Endodermal cell (in vitro differentiated cells): ENCODE measurements around the gene CAPN11. TPM values are rescaled to one million over a fixed set of nuclear protein-coding genes. Genes with fewer than 3 reads are reported as not detected.

ENCODE experiments used
- DNase-seq: peaks from one replicate; pipeline ENCODE4 v3.0.0-alpha.2; 2017
- H3K27ac ChIP-seq: 2 replicates; pipeline ENCODE4 v1.5.1; 2013; ENCODE audit warnings: mild to moderate bottlenecking, low read depth, low read length, moderate library complexity
- H3K27me3 ChIP-seq: 2 replicates; pipeline ENCODE4 v1.6.1; 2013; ENCODE audit warnings: mild to moderate bottlenecking, low read length, moderate library complexity; ENCODE audit not compliant: insufficient read depth, control insufficient read depth, poor library complexity, severe bottlenecking
- H3K36me3 ChIP-seq: 2 replicates; pipeline ENCODE4 v1.7.0; 2013; ENCODE audit warnings: mild to moderate bottlenecking, low read length, moderate library complexity; ENCODE audit not compliant: control insufficient read depth, insufficient read depth
- H3K4me1 ChIP-seq: one replicate; pipeline ENCODE4 v1.7.0; 2013; ENCODE audit warnings: low read length; ENCODE audit not compliant: control insufficient read depth, insufficient read depth
- H3K4me3 ChIP-seq: 2 replicates; pipeline ENCODE4 v1.5.1; 2013; ENCODE audit warnings: mild to moderate bottlenecking, low read length, moderate library complexity
- H3K9ac ChIP-seq: 2 replicates; pipeline ENCODE4 v1.6.1; 2013; ENCODE audit warnings: mild to moderate bottlenecking, low read length, moderate library complexity; ENCODE audit not compliant: poor library complexity, severe bottlenecking; ENCODE audit errors: extremely low read depth
- H3K9me3 ChIP-seq: 2 replicates; pipeline ENCODE4 v1.6.1; 2013; ENCODE audit warnings: mild to moderate bottlenecking, low read length, moderate library complexity; ENCODE audit not compliant: control insufficient read depth
- H3K27ac Mint-ChIP-seq: 2 replicates; pipeline ENCODE4 v1.8.0; 2020; ENCODE audit warnings: mixed read lengths
- H3K27me3 Mint-ChIP-seq: 2 replicates; pipeline ENCODE4 v1.8.0; 2021; ENCODE audit warnings: mild to moderate bottlenecking, mixed read lengths; ENCODE audit not compliant: insufficient read depth
- H3K36me3 Mint-ChIP-seq: 2 replicates; pipeline ENCODE4 v1.8.0; 2020; ENCODE audit warnings: low read depth, mixed read lengths
- H3K4me1 Mint-ChIP-seq: 2 replicates; pipeline ENCODE4 v1.8.0; 2020; ENCODE audit warnings: mixed read lengths
- H3K4me3 Mint-ChIP-seq: 2 replicates; pipeline ENCODE4 v1.8.0; 2020; ENCODE audit warnings: mild to moderate bottlenecking, moderate library complexity, mixed read lengths
- H3K9me3 Mint-ChIP-seq: 2 replicates; pipeline ENCODE4 v1.8.0; 2020; ENCODE audit warnings: mild to moderate bottlenecking, mixed read lengths
- CTCF ChIP-seq: fragments of 200-600 bp; sonication (generic); conservative IDR thresholded peaks from 2 replicates; pipeline ENCODE4 v1.5.0; 2021; ENCODE audit warnings: antibody characterized with exemption, mild to moderate bottlenecking
- WGBS, 2 experiments: methylation state at CpG; one replicate each; pipeline versions ENCODE4 v1.1.5 to v1.1.7; 2013; ENCODE audit warnings: missing lambda C conversion rate in 2 of 2, mixed read lengths in 1 of 2; ENCODE audit not compliant: insufficient coverage in 1 of 2, insufficient read length in 1 of 2; 5-methylcytosine and 5-hydroxymethylcytosine counted together
- total RNA-seq, 2 donors: library from RNA; stranded (reverse); fragmentation: NEBNext Ultra II Directional in 1 of 2; extraction: Animal tissue kit (Norgen Biotek cat#: 25700) in 1 of 2; gene quantifications; 2 replicates in 1 of 2; 3 replicates in 1 of 2; pipeline ENCODE4 v1.2.1, GENCODE V29; 2021

CAPN11 gene
- total RNA-seq, 2 donors from 2014 or later = 0.53 to 1.2 TPM

GRCh38 chr6:44228433-44228832 lies 69.8 kb downstream of the CAPN11 start:
- H3K9me3 ChIP-seq = no peaks in the 10 kb centered on the region
- DNase-seq = no peak
- Mint-ChIP-seq H3K27ac (no peak overlapping the region), H3K4me3 (no peak overlapping the region), H3K9me3 (no peaks in the 10 kb centered on the region), H3K4me1 (peaks cover 28% of the 10 kb centered on the region), H3K36me3 (peaks cover 39% of the 10 kb centered on the region), H3K27me3 (no peaks in the 10 kb centered on the region)
- no peak overlapping the region for H3K4me3 ChIP-seq
- no peak overlapping the region for H3K9ac ChIP-seq
- TF ChIP-seq CTCF = no peak
- no peaks in the 10 kb centered on the region for H3K27me3 ChIP-seq
- WGBS, 2 experiments = 92 to 96% methylated on average over 4 to 7 of the region's 7 CpGs
- peaks cover 14% of the 10 kb centered on the region for H3K4me1 ChIP-seq
- H3K36me3 ChIP-seq = peaks cover 13% of the 10 kb centered on the region
- H3K27ac ChIP-seq = no peak overlapping the region

GRCh38 chr6:44228836-44229235 lies 70.2 kb downstream of the CAPN11 start:
- Mint-ChIP-seq H3K27ac (peak overlapping the region; percentile 40), H3K27me3 (no peaks in the 10 kb centered on the region)

GRCh38 chr6:44229376-44230033 lies 70.9 kb downstream of the CAPN11 start:
- H3K27me3 ChIP-seq = no peaks in the 10 kb centered on the region
- H3K9ac ChIP-seq = no peak overlapping the region
- no peak overlapping the region for H3K27ac ChIP-seq
- Mint-ChIP-seq H3K4me3 (no peak overlapping the region), H3K27me3 (no peaks in the 10 kb centered on the region), H3K27ac (no peak overlapping the region), H3K36me3 (peaks cover 45% of the 10 kb centered on the region), H3K9me3 (no peaks in the 10 kb centered on the region), H3K4me1 (peaks cover 34% of the 10 kb centered on the region)
- no peaks in the 10 kb centered on the region for H3K9me3 ChIP-seq
- WGBS, 2 experiments = 93 to 98% methylated on average over 10 to 11 of the region's 11 CpGs
- peaks cover 16% of the 10 kb centered on the region for H3K4me1 ChIP-seq
- H3K4me3 ChIP-seq = no peak overlapping the region
- peaks cover 13% of the 10 kb centered on the region for H3K36me3 ChIP-seq
- no peak for TF ChIP-seq CTCF
- no peak for DNase-seq

More at GRCh38 chr6:44228836-44229235, 70.2 kb downstream of the CAPN11 start:
- TF ChIP-seq CTCF = no peak
- no peaks in the 10 kb centered on the region for H3K27me3 ChIP-seq
- H3K4me1 Mint-ChIP-seq = peaks cover 31% of the 10 kb centered on the region
- H3K36me3 Mint-ChIP-seq = peaks cover 43% of the 10 kb centered on the region
- H3K4me3 ChIP-seq = no peak overlapping the region
- peaks cover 14% of the 10 kb centered on the region for H3K4me1 ChIP-seq
- H3K27ac ChIP-seq = no peak overlapping the region
- peaks cover 13% of the 10 kb centered on the region for H3K36me3 ChIP-seq
- no peaks in the 10 kb centered on the region for H3K9me3 Mint-ChIP-seq
- DNase-seq = no peak
- no peaks in the 10 kb centered on the region for H3K9me3 ChIP-seq
- WGBS, 2 experiments = 77 to 82% methylated on average over 4 to 5 of the region's 5 CpGs
- H3K4me3 Mint-ChIP-seq = no peak overlapping the region
- no peak overlapping the region for H3K9ac ChIP-seq
